HL-60 (cell line): ENCODE measurements around the gene TPM3.

Source experiments
- CTCF ChIP-seq: IDR thresholded peaks from one replicate; pipeline ENCODE4 v1.5.1; 2011; ENCODE audit warnings: low read length, control low read depth, inconsistent platforms; ENCODE audit not compliant: insufficient read depth
- POLR2AphosphoS5 ChIP-seq: IDR thresholded peaks from 2 replicates; pipeline ENCODE4 v1.6.1; 2012; ENCODE audit warnings: low read depth
- REST ChIP-seq: IDR thresholded peaks from 2 replicates; pipeline ENCODE4 v1.6.1; 2012; ENCODE audit warnings: low read depth; ENCODE audit not compliant: insufficient replicate concordance
- SPI1 ChIP-seq: IDR thresholded peaks from 2 replicates; pipeline ENCODE4 v1.6.1; 2012; ENCODE audit warnings: low read depth, mild to moderate bottlenecking, borderline replicate concordance

GRCh38 chr1:154178911-154179811 is 12.7 kb downstream of the TPM3 start:
- TF ChIP-seq CTCF (no peak), SPI1 (no peak), POLR2AphosphoS5 (no peak), REST (no peak)
